H9 (cell line): ENCODE data around the gene CYB5A. TPM values are rescaled to one million over a fixed set of nuclear protein-coding genes. Genes with fewer than 3 reads are reported as not detected.
A peak's percentile ranks its signal among the peaks of the same experiment; 100 is the strongest.

Experiments
- DNase-seq: peaks from one replicate; pipeline ENCODE4 v3.0.0-alpha.2; 2017
- H2AFZ ChIP-seq: one replicate; pipeline ENCODE4 v1.6.1; 2013; ENCODE audit warnings: mild to moderate bottlenecking, low read length, control low read depth, moderate library complexity
- H2AK5ac ChIP-seq: 2 replicates; pipeline ENCODE4 v1.6.1; 2013; ENCODE audit warnings: low read length, control low read depth, mixed read lengths; ENCODE audit not compliant: insufficient read length
- H2BK120ac ChIP-seq: one replicate; pipeline ENCODE4 v1.6.1; 2013; ENCODE audit warnings: low read depth, mild to moderate bottlenecking, low read length, control low read depth, inconsistent platforms; ENCODE audit not compliant: poor library complexity, severe bottlenecking
- H2BK12ac ChIP-seq: 2 replicates; pipeline ENCODE4 v1.6.1; 2013; ENCODE audit warnings: low read length, control low read depth, mixed read lengths, low read depth; ENCODE audit not compliant: insufficient read length
- H2BK15ac ChIP-seq: 2 replicates; pipeline ENCODE4 v1.6.1; 2013; ENCODE audit warnings: low read depth, low read length, control low read depth
- H2BK20ac ChIP-seq: one replicate; pipeline ENCODE4 v1.6.1; 2013; ENCODE audit warnings: low read depth, mild to moderate bottlenecking, low read length, control low read depth, inconsistent platforms; ENCODE audit not compliant: poor library complexity, severe bottlenecking
- H2BK5ac ChIP-seq: 2 replicates; pipeline ENCODE4 v1.6.1; 2013; ENCODE audit warnings: low read length, control low read depth, mixed read lengths; ENCODE audit not compliant: insufficient read length
- H3K14ac ChIP-seq: 2 replicates; pipeline ENCODE4 v1.6.1; 2013; ENCODE audit warnings: low read length, control low read depth; ENCODE audit not compliant: insufficient read depth
- H3K18ac ChIP-seq: 2 replicates; pipeline ENCODE4 v1.6.1; 2013; ENCODE audit warnings: low read depth, mild to moderate bottlenecking, mixed read lengths, low read length, control low read depth; ENCODE audit not compliant: insufficient read length
- H3K23ac ChIP-seq: 2 replicates; pipeline ENCODE4 v1.6.1; 2013; ENCODE audit warnings: low read length, control low read depth, mixed read lengths, low read depth; ENCODE audit not compliant: insufficient read length
- H3K23me2 ChIP-seq: 2 replicates; pipeline ENCODE4 v1.6.1; 2013; ENCODE audit warnings: low read depth, mild to moderate bottlenecking, mixed read lengths, low read length, control low read depth; ENCODE audit not compliant: insufficient read length, poor library complexity, severe bottlenecking
- H3K27ac ChIP-seq: 2 replicates; pipeline ENCODE4 v1.5.1; 2013; ENCODE audit warnings: low read length, control low read depth, mixed read lengths, low read depth; ENCODE audit not compliant: insufficient read length
- H3K27me3 ChIP-seq: 2 replicates; pipeline ENCODE4 v1.6.1; 2013; ENCODE audit warnings: low read length, control low read depth, inconsistent platforms; ENCODE audit not compliant: insufficient read depth
- H3K4ac ChIP-seq: 2 replicates; pipeline ENCODE4 v1.6.1; 2013; ENCODE audit warnings: low read depth, mild to moderate bottlenecking, control low read depth, inconsistent platforms, low read length, moderate library complexity
- H3K4me1 ChIP-seq: 2 replicates; pipeline ENCODE4 v1.6.1; 2013; ENCODE audit warnings: low read length, control low read depth, inconsistent platforms; ENCODE audit not compliant: insufficient read depth
- H3K4me2 ChIP-seq: 2 replicates; pipeline ENCODE4 v1.6.1; 2013; ENCODE audit warnings: low read length, control low read depth, mixed read lengths; ENCODE audit not compliant: insufficient read length, insufficient read depth
- H3K56ac ChIP-seq: 2 replicates; pipeline ENCODE4 v1.6.1; 2013; ENCODE audit warnings: low read depth, mild to moderate bottlenecking, mixed read lengths, low read length, control low read depth; ENCODE audit not compliant: insufficient read length
- H3K79me1 ChIP-seq: 2 replicates; pipeline ENCODE4 v1.6.1; 2013; ENCODE audit warnings: low read depth, mild to moderate bottlenecking, moderate library complexity, low read length, control low read depth, inconsistent platforms; ENCODE audit not compliant: insufficient read depth, poor library complexity, severe bottlenecking
- H3K79me2 ChIP-seq: 2 replicates; pipeline ENCODE4 v1.6.1; 2013; ENCODE audit warnings: low read length, control low read depth, inconsistent platforms; ENCODE audit not compliant: insufficient read depth
- H3K9ac ChIP-seq: 2 replicates; pipeline ENCODE4 v1.6.1; 2013; ENCODE audit warnings: low read length, control low read depth, mixed read lengths; ENCODE audit not compliant: insufficient read length; ENCODE audit errors: extremely low read depth
- H3K9me3 ChIP-seq: one replicate; pipeline ENCODE4 v1.6.1; 2013; ENCODE audit warnings: low read depth, low read length, inconsistent platforms; ENCODE audit not compliant: control insufficient read depth
- H3T11ph ChIP-seq: one replicate; pipeline ENCODE4 v1.6.1; 2013; ENCODE audit warnings: mild to moderate bottlenecking, low read length, control low read depth, inconsistent platforms
- H4K20me1 ChIP-seq: one replicate; pipeline ENCODE4 v1.6.1; 2013; ENCODE audit not compliant: control insufficient read depth, insufficient read length, insufficient read depth
- H4K5ac ChIP-seq: 2 replicates; pipeline ENCODE4 v1.6.1; 2013; ENCODE audit warnings: low read depth, mild to moderate bottlenecking, mixed read lengths, low read length, control low read depth; ENCODE audit not compliant: insufficient read length
- H4K8ac ChIP-seq: replicated peaks from 2 replicates; pipeline ENCODE4 v1.6.1; 2013; ENCODE audit warnings: low read length, control low read depth, mixed read lengths, low read depth; ENCODE audit not compliant: insufficient read length
- H4K91ac ChIP-seq: 2 replicates; pipeline ENCODE4 v1.6.1; 2013; ENCODE audit warnings: low read depth, mild to moderate bottlenecking, moderate library complexity, mixed read lengths, low read length, control low read depth; ENCODE audit not compliant: insufficient read length
- H3K27ac Mint-ChIP-seq, 3 experiments: 2 replicates in 2 of 3; 3 replicates in 1 of 3; pipeline ENCODE4 v1.8.0; 2020 to 2021; ENCODE audit warnings: mixed read lengths in 3 of 3, mild to moderate bottlenecking in 1 of 3, moderate library complexity in 1 of 3
- H3K27me3 Mint-ChIP-seq: 2 replicates; pipeline ENCODE4 v1.8.0; 2021; ENCODE audit warnings: low read depth, mild to moderate bottlenecking, moderate library complexity, mixed read lengths
- H3K36me3 Mint-ChIP-seq, 3 experiments: 2 replicates in 2 of 3; 3 replicates in 1 of 3; pipeline ENCODE4 v1.8.0; 2020 to 2021; ENCODE audit warnings: low read depth in 3 of 3, mixed read lengths in 3 of 3; ENCODE audit not compliant: insufficient read depth in 1 of 3
- H3K4me1 Mint-ChIP-seq, 2 experiments: 2 replicates each; pipeline ENCODE4 v1.8.0; 2020; ENCODE audit warnings: mixed read lengths in 2 of 2
- H3K4me3 Mint-ChIP-seq, 2 experiments: 2 replicates in 1 of 2; 3 replicates in 1 of 2; pipeline ENCODE4 v1.8.0; 2020 to 2021; ENCODE audit warnings: mild to moderate bottlenecking in 2 of 2, mixed read lengths in 2 of 2, moderate library complexity in 1 of 2
- H3K9me3 Mint-ChIP-seq, 2 experiments: 2 replicates in 1 of 2; 3 replicates in 1 of 2; pipeline ENCODE4 v1.8.0; 2020; ENCODE audit warnings: mild to moderate bottlenecking in 2 of 2, mixed read lengths in 2 of 2, moderate library complexity in 1 of 2
- WGBS: extraction: QIAGEN DNeasy Blood & Tissue Kit; methylation state at CpG from one replicate; pipeline ENCODE4 v1.1.7; 2013; ENCODE audit warnings: missing lambda C conversion rate, low lambda C conversion rate, mixed read lengths; ENCODE audit not compliant: insufficient read length; ENCODE audit errors: extremely low coverage; 5-methylcytosine and 5-hydroxymethylcytosine counted together
- total RNA-seq: library from RNA; stranded (reverse); gene quantifications from 2 replicates; pipeline ENCODE4 v1.2.1, GENCODE V29; 2021
- TF ChIP-seq, protein P1 (sequence below): fragments of 200-600 bp; sonication (generic); conservative IDR thresholded peaks from 3 replicates; pipeline ENCODE4 v1.8.0; 2021; ENCODE audit warnings: antibody characterized with exemption, mild to moderate bottlenecking

The CYB5A gene
- total RNA-seq, 1 experiment from 2014 or later = 93.2 TPM

DNA sequence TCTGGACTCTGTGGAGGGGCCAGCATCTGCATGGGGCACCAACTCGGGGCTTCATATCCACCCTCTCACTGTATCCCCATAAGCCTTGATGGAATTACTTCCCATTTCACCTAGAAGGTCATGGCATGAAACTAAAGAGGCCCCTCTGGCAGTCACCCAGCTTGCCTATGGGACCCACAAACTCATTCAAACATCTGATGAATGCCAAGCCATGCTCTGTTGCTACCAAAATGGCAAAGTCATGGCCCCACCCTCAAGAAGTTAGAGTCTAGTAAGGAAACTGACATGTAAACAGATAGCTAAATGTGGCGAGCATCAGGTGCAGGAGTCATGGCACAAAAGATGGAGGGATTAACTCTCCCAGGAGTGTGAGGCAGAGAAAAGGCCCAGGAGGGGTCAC lies 14.5 kb downstream of the CYB5A start:
- Histone ChIP-seq H3K14ac (no peak overlapping the region), H3K27me3 (no peaks in the 10 kb centered on the region), H3K9me3 (no peaks in the 10 kb centered on the region), H3K79me2 (peaks cover 14% of the 10 kb centered on the region; the same call in 1 of the 2 replicates), H4K20me1 (no peaks in the 10 kb centered on the region), H3K9ac (no peak overlapping the region), H3K23me2 (no peaks in the 10 kb centered on the region), H2BK15ac (no peak overlapping the region), H2BK20ac (no peak overlapping the region), H3K79me1 (peaks cover 12% of the 10 kb centered on the region), H4K5ac (no peak overlapping the region), H3T11ph (no peak overlapping the region), H4K91ac (no peak overlapping the region), H2BK120ac (no peak overlapping the region), H2BK5ac (no peak overlapping the region), H3K4me1 (peaks cover 18% of the 10 kb centered on the region), H2AK5ac (no peak overlapping the region), H3K56ac (no peak overlapping the region), H2AFZ (no peak overlapping the region), H3K4ac (no peak overlapping the region), H4K8ac (no peak overlapping the region), H3K23ac (no peak overlapping the region), H2BK12ac (no peak overlapping the region), H3K18ac (no peak overlapping the region), H3K4me2 (no peak overlapping the region), H3K27ac (no peak overlapping the region)
- H3K27me3 Mint-ChIP-seq = no peaks in the 10 kb centered on the region
- H3K9me3 Mint-ChIP-seq = no peaks in the 10 kb centered on the region
- WGBS = no CpG with 5 or more reads among the region's 2 CpGs
- no peak for DNase-seq
- H3K27ac Mint-ChIP-seq = peak overlapping the region in 2 of 3 experiments; percentile 59 to 71; a peak in 3 of 7 replicates
- peaks cover 43 to 46% of the 10 kb centered on the region in 2 experiments for H3K4me1 Mint-ChIP-seq
- H3K36me3 Mint-ChIP-seq = peaks cover 19 to 22% (median 21%) of the 10 kb centered on the region in 3 experiments
- TF ChIP-seq, protein P1, sequence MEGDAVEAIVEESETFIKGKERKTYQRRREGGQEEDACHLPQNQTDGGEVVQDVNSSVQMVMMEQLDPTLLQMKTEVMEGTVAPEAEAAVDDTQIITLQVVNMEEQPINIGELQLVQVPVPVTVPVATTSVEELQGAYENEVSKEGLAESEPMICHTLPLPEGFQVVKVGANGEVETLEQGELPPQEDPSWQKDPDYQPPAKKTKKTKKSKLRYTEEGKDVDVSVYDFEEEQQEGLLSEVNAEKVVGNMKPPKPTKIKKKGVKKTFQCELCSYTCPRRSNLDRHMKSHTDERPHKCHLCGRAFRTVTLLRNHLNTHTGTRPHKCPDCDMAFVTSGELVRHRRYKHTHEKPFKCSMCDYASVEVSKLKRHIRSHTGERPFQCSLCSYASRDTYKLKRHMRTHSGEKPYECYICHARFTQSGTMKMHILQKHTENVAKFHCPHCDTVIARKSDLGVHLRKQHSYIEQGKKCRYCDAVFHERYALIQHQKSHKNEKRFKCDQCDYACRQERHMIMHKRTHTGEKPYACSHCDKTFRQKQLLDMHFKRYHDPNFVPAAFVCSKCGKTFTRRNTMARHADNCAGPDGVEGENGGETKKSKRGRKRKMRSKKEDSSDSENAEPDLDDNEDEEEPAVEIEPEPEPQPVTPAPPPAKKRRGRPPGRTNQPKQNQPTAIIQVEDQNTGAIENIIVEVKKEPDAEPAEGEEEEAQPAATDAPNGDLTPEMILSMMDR = no peak; the same call in 2 of the 3 replicates
- no peak overlapping the region for H3K4me3 Mint-ChIP-seq
